Mucosa of rectum (tissue), 2 donors: ENCODE data around the gene PAEP.

ENCODE experiments used
- H3K27ac ChIP-seq, 2 donors: one replicate each; pipeline ENCODE4 v1.7.0; 2013; ENCODE audit warnings: inconsistent platforms in 2 of 2, low read depth in 2 of 2, low read length in 2 of 2
- H3K27me3 ChIP-seq, 2 donors: one replicate each; pipeline ENCODE4 v1.7.0; 2013; ENCODE audit warnings: low read length in 2 of 2; ENCODE audit not compliant: control insufficient read depth in 2 of 2, insufficient read depth in 2 of 2
- H3K36me3 ChIP-seq, 2 donors: one replicate each; pipeline ENCODE4 v1.7.0; 2013; ENCODE audit warnings: low read length in 2 of 2; ENCODE audit not compliant: control insufficient read depth in 2 of 2, insufficient read depth in 2 of 2
- H3K4me1 ChIP-seq, 2 donors: one replicate each; pipeline ENCODE4 v1.7.0; 2013; ENCODE audit warnings: low read length in 2 of 2, mild to moderate bottlenecking in 1 of 2; ENCODE audit not compliant: control insufficient read depth in 2 of 2, insufficient read depth in 2 of 2
- H3K4me3 ChIP-seq, 2 donors: one replicate each; pipeline ENCODE4 v1.7.0; 2013; ENCODE audit warnings: low read length in 2 of 2
- H3K9ac ChIP-seq, 2 donors: one replicate each; pipeline ENCODE4 v1.7.0; 2013; ENCODE audit warnings: low read length in 2 of 2, low read depth in 1 of 2, mild to moderate bottlenecking in 1 of 2
- H3K9me3 ChIP-seq, 2 donors: one replicate each; pipeline ENCODE4 v1.7.0; 2013; ENCODE audit warnings: low read length in 2 of 2; ENCODE audit not compliant: control insufficient read depth in 2 of 2
- donor health status: healthy.
- donor health status: Normal muscosa, but diverticular disease.

The PAEP gene

GRCh38 chr9:135577256-135577655 is 15.7 kb downstream of the PAEP start:
- Histone ChIP-seq H3K9ac (no peak overlapping the region), H3K9me3 (no peaks in the 10 kb centered on the region), H3K4me3 (no peak overlapping the region), H3K27me3 (no peaks in the 10 kb centered on the region), H3K4me1 (no peaks in the 10 kb centered on the region), H3K27ac (no peak overlapping the region), H3K36me3 (no peaks in the 10 kb centered on the region)

GRCh38 chr9:135579356-135579755 is 17.8 kb downstream of the PAEP start:
- Histone ChIP-seq H3K27me3 (no peaks in the 10 kb centered on the region), H3K9ac (no peak overlapping the region), H3K27ac (no peak overlapping the region), H3K4me1 (no peaks in the 10 kb centered on the region), H3K36me3 (no peaks in the 10 kb centered on the region), H3K4me3 (no peak overlapping the region), H3K9me3 (no peaks in the 10 kb centered on the region)

- no peaks in the 10 kb centered on the region for H3K36me3 ChIP-seq
- H3K9me3 ChIP-seq = no peaks in the 10 kb centered on the region
- H3K27me3 ChIP-seq = no peaks in the 10 kb centered on the region
- H3K4me3 ChIP-seq = no peak overlapping the region
- H3K9ac ChIP-seq = no peak overlapping the region
- H3K27ac ChIP-seq = no peak overlapping the region
- no peaks in the 10 kb centered on the region for H3K4me1 ChIP-seq
These were observed 18.5 kb downstream of the PAEP start for GRCh38 chr9:135579889-135580660.

- Histone ChIP-seq H3K9ac (no peak overlapping the region), H3K27me3 (no peaks in the 10 kb centered on the region), H3K36me3 (no peaks in the 10 kb centered on the region), H3K4me1 (no peaks in the 10 kb centered on the region), H3K9me3 (no peaks in the 10 kb centered on the region), H3K4me3 (no peak overlapping the region), H3K27ac (no peak overlapping the region)
These were observed 19.3 kb downstream of the PAEP start for GRCh38 chr9:135580664-135581380.

GRCh38 chr9:135581636-135582426 is 20.3 kb downstream of the PAEP start:
- H3K27me3 ChIP-seq = no peaks in the 10 kb centered on the region
- no peaks in the 10 kb centered on the region for H3K4me1 ChIP-seq
- no peak overlapping the region for H3K27ac ChIP-seq
- H3K9me3 ChIP-seq = no peaks in the 10 kb centered on the region
- no peak overlapping the region for H3K4me3 ChIP-seq
- no peaks in the 10 kb centered on the region for H3K36me3 ChIP-seq
- no peak overlapping the region for H3K9ac ChIP-seq

GRCh38 chr9:135582541-135582940 is 21.0 kb downstream of the PAEP start:
- H3K9me3 ChIP-seq = no peaks in the 10 kb centered on the region
- H3K4me3 ChIP-seq = no peak overlapping the region
- no peak overlapping the region for H3K9ac ChIP-seq
- H3K27me3 ChIP-seq = no peaks in the 10 kb centered on the region
- H3K27ac ChIP-seq = no peak overlapping the region
- H3K36me3 ChIP-seq = no peaks in the 10 kb centered on the region
- no peaks in the 10 kb centered on the region for H3K4me1 ChIP-seq

- Histone ChIP-seq H3K36me3 (no peaks in the 10 kb centered on the region), H3K27ac (no peak overlapping the region), H3K4me1 (no peaks in the 10 kb centered on the region), H3K27me3 (no peaks in the 10 kb centered on the region), H3K4me3 (no peak overlapping the region), H3K9me3 (no peaks in the 10 kb centered on the region), H3K9ac (no peak overlapping the region)
These were observed 21.6 kb downstream of the PAEP start for GRCh38 chr9:135582966-135583687.

- Histone ChIP-seq H3K27ac (no peak overlapping the region), H3K27me3 (no peaks in the 10 kb centered on the region), H3K4me1 (no peaks in the 10 kb centered on the region), H3K4me3 (no peak overlapping the region), H3K36me3 (no peaks in the 10 kb centered on the region), H3K9me3 (no peaks in the 10 kb centered on the region), H3K9ac (no peak overlapping the region)
These were observed 22.1 kb downstream of the PAEP start for GRCh38 chr9:135583688-135584011.

GRCh38 chr9:135584371-135584770 is 22.8 kb downstream of the PAEP start:
- H3K9ac ChIP-seq = no peak overlapping the region
- no peaks in the 10 kb centered on the region for H3K4me1 ChIP-seq
- H3K4me3 ChIP-seq = no peak overlapping the region
- H3K27me3 ChIP-seq = no peaks in the 10 kb centered on the region
- H3K27ac ChIP-seq = no peak overlapping the region
- no peaks in the 10 kb centered on the region for H3K36me3 ChIP-seq
- no peaks in the 10 kb centered on the region for H3K9me3 ChIP-seq
